Esophagus squamous epithelium (tissue), 4 donors: Measurements from ENCODE around the gene OBSCN.

Experiments
- CTCF ChIP-seq, 6 experiments: fragments of 450-650 bp in 4 of 6; fragments of 200-600 bp in 2 of 6; sonication (generic) in 2 of 6; IDR thresholded peaks; one replicate each; pipeline ENCODE4 v1.5.1; 2016 to 2019; ENCODE audit warnings: antibody characterized with exemption in 6 of 6, mild to moderate bottlenecking in 4 of 6, moderate library complexity in 4 of 6
- POLR2A ChIP-seq, 4 donors: fragments of 450-650 bp; IDR thresholded peaks; one replicate each; pipeline ENCODE4 v1.6.1; 2017; ENCODE audit warnings: antibody characterized with exemption in 4 of 4, mild to moderate bottlenecking in 4 of 4, moderate library complexity in 3 of 4

- no peak for TF ChIP-seq CTCF (IDR thresholded peaks at IDR 0.05)
- TF ChIP-seq POLR2A (IDR thresholded peaks at IDR 0.05): no peak
Measured at GRCh38 chr1:228282329-228283042, 74.6 kb downstream of the OBSCN start.
